HAP-1 (cell line): ENCODE data around the gene HSPBAP1.
"Not testable (repeated sequence)": the region's sequence is repeated elsewhere in the genome, so short reads cannot be mapped to it uniquely, and the experiment has no call there.

Experiments used
- DNase-seq, 2 experiments: peaks; one replicate each; pipeline ENCODE4 v3.0.0-alpha.2; 2016 to 2020; ENCODE audit warnings: low spot score in 2 of 2
- H3K27me3 ChIP-seq: fragments of 250-450 bp; sonication (Bioruptor Pico); 2 replicates; pipeline ENCODE4 v1.5.1; 2020; ENCODE audit warnings: low read depth, mild to moderate bottlenecking, moderate library complexity
- H3K36me3 ChIP-seq: fragments of 250-450 bp; sonication (Bioruptor Pico); replicated peaks from 2 replicates; pipeline ENCODE4 v1.5.1; 2020; ENCODE audit warnings: mild to moderate bottlenecking
- H3K4me1 ChIP-seq: fragments of 250-450 bp; sonication (Bioruptor Pico); 2 replicates; pipeline ENCODE4 v1.5.1; 2020; ENCODE audit warnings: mild to moderate bottlenecking
- H3K4me3 ChIP-seq: fragments of 250-450 bp; sonication (Bioruptor Pico); 2 replicates; pipeline ENCODE4 v1.5.1; 2020; ENCODE audit warnings: mild to moderate bottlenecking, moderate library complexity
- H3K9me3 ChIP-seq: fragments of 250-450 bp; sonication (Bioruptor Pico); 2 replicates; pipeline ENCODE4 v1.5.1; 2020; ENCODE audit warnings: mild to moderate bottlenecking, moderate library complexity
- in situ Hi-C: fragments of 300-500 bp; cut with MboI; formaldehyde crosslinking; loops from 3 replicates; pipeline ENCODE4 v1.14.3; 2020; ENCODE audit warnings: low sequenced_read_pairs, inconsistent platforms, mixed read lengths

HSPBAP1 gene

DNA sequence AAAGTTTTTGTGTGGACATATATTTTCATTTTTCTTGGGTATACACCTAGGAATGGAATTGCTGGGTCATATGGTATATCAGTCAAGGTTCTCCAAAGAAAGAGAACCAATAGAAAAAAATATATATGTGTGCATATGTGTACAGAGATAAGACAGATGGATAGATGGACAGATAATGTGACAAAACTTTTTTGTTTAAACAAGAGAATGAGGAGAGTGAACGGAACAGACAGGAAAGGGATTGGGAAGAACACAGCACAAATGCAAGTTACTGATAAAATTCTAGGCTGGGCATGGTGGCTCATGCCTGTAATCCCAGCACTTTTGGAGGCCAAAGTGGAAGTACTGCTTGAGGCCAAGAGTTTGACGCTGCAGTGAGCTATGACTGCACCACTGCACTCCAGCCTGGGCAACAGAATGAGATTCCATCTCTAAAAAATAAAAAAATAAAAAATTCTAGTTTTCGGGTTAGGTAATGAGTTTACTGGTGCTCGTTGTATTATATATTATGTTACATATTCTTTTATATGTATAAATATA is 50.0 kb downstream of the HSPBAP1 start:
- Histone ChIP-seq H3K4me3 (no peak overlapping the region), H3K4me1 (no peaks in the 10 kb centered on the region), H3K36me3 (peaks cover 3% of the 10 kb centered on the region), H3K9me3 (no peaks in the 10 kb centered on the region), H3K27me3 (no peaks in the 10 kb centered on the region)
- DNase-seq = no peak
- in situ Hi-C loops = no loop called here

DNA sequence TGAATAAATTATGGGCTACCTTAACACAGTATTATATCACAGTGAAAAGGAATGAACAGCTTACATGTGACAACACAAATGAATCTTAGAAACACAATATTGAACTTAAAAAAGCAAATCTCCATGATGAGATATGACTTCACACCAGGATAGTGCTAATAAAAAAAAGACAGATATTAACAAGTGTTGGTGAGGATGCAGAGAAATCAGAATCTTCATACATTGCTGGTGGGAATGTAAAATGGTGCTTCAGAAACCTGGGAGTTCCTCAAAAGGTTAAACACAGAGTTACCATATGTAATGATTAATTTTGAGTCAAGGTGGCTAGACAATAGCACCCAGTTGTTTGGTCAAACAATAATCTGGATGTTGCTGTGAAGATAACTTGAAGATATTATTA is 51.4 kb downstream of the HSPBAP1 start:
- Histone ChIP-seq H3K4me1 (no peaks in the 10 kb centered on the region), H3K27me3 (no peaks in the 10 kb centered on the region), H3K36me3 (peaks cover 3% of the 10 kb centered on the region), H3K9me3 (no peaks in the 10 kb centered on the region), H3K4me3 (no peak overlapping the region)
- no peak for DNase-seq
- in situ Hi-C loops = no loop called here

DNA sequence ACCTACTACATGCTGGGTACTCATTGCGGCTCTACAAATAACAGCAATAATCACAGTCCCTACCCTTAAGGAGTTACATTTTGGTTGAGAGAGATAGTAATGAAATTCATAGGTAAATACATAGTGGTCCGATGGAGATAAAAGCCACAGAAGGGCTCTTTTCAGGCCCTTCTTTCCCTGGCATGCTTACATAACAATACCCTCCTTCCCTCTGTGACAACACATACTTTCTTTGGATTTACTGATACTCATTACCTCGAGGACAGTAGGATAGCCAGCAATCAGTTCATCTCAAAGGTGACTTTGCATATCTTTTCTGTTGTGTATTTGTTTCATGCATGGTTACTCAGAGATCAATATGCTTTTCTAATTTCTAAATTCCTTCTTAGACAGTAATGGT is 54.5 kb downstream of the HSPBAP1 start:
- H3K4me1 ChIP-seq = no peaks in the 10 kb centered on the region
- DNase-seq = no peak

DNA sequence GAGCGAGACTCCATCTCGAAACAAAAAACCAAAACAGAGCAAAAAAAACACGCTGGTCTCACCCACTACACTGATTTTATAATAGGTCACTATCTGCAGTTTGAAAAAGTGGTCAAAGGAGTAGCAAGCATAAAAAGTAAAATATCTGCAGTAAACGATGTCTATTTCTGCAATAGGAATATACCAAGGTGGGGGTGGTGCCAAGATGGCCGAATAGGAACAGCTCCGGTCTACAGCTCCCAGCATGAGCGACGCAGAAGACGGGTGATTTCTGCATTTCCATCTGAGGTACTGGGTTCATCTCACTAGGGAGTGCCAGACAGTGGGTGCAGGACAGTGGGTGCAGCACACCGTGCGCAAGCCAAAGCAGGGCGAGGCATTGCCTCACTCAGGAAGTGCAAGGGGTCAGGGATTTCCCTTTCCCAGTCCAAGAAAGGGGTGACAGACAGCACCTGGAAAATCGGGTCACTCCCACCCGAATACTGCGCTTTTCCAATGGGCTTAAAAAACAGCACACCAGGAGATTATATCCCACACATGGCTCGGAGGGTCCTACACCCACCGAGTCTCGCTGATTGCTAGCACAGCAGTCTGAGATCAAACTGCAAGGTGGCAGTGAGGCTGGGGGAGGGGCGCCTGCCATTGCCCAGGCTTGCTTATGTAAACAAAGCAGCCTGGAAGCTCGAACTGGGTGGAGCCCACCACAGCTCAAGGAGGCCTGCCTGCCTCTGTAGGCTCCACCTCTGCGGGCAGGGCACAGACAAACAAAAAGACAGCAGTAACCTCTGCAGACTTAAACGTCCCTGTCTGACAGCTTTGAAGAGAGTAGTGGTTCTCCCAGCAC is 60.7 kb downstream of the HSPBAP1 start:
- H3K4me1 ChIP-seq, in situ Hi-C loops, H3K36me3 ChIP-seq, H3K4me3 ChIP-seq, H3K27me3 ChIP-seq, H3K9me3 ChIP-seq: not testable (repeated sequence)
- DNase-seq = peak in 1 of 2 experiments; percentile 41

More for the DNA sequence above, 54.5 kb downstream of the HSPBAP1 start:
- H3K36me3 ChIP-seq = peaks cover 3% of the 10 kb centered on the region
- no peaks in the 10 kb centered on the region for H3K27me3 ChIP-seq
- in situ Hi-C loops = no loop called here
- no peak overlapping the region for H3K4me3 ChIP-seq
- H3K9me3 ChIP-seq = no peaks in the 10 kb centered on the region

DNA sequence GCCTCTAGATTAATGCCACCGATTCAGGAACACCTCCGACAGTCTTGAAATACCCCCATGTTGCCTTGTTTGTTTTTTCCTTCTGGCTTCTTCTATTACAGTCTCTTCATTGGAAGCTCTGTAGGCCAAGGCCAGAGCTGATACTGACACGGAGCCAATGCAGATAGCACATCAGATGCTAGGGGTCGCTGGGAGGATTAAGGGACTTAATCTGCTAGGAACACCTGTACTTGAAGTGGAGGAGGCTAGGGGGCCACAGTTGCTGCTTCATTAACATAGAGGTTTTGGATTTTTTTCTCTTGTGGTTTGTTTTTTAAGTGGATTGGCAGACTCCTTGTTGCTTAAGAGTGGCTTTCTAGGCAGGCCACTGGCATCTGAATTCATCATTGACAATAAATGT is 63.4 kb downstream of the HSPBAP1 start:
- Histone ChIP-seq H3K4me1 (no peaks in the 10 kb centered on the region), H3K27me3 (no peaks in the 10 kb centered on the region), H3K36me3 (no peaks in the 10 kb centered on the region), H3K9me3 (no peaks in the 10 kb centered on the region; the same call in 1 of the 2 replicates), H3K4me3 (no peak overlapping the region)
- no peak for DNase-seq
- in situ Hi-C loops = no loop called here

DNA sequence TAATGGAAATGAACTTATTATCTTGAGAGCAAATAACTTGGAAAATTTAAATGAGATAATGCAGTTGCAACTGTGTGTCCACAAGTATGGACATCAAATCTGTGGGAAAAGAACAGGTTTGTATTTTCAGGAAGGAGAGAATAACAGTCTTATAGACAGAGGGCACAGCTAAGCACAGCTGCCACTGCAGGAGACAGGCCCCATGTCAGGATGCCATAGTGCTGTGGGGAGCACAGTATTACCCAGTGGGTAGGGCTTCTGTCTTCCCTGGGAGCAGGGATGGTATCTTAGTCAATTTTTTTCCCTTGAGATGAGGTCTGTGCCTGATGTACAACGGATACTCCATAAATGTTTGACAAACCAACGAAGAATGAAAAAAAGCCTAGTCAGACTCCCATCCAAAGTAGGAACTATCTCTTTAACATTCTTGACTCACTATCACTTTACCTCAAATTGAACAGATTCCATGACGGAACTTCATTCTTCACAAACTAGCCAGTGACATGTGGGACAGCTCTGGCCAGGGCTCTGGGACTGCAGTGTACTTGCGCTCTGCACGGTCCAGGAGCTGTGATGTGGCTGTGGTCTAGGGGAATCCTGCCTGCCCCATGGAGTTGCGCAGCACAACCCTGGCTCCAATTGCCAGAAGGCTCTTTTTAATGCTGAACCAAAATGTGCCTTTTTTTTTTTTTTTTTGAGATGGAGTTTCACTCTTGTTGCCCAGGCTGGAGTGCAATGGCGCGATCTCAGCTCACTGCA is 64.7 kb downstream of the HSPBAP1 start:
- Histone ChIP-seq H3K4me1 (no peaks in the 10 kb centered on the region), H3K27me3 (no peaks in the 10 kb centered on the region), H3K4me3 (no peak overlapping the region), H3K36me3 (no peaks in the 10 kb centered on the region), H3K9me3 (no peaks in the 10 kb centered on the region; the same call in 1 of the 2 replicates)
- no peak for DNase-seq
- in situ Hi-C loops = no loop called here

DNA sequence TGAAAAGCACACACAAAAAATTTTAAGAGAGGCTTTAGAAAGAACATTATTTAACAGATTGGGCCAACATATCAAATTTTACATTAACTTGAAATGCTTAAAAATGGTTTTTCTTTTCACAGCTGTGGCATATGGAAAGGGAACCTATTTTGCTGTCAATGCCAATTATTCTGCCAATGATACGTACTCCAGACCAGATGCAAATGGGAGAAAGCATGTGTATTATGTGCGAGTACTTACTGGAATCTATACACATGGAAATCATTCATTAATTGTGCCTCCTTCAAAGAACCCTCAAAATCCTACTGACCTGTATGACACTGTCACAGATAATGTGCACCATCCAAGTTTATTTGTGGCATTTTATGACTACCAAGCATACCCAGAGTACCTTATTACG is 65.4 kb downstream of the HSPBAP1 start:
- Histone ChIP-seq H3K27me3 (no peaks in the 10 kb centered on the region), H3K9me3 (no peaks in the 10 kb centered on the region; the same call in 1 of the 2 replicates), H3K4me1 (no peaks in the 10 kb centered on the region), H3K4me3 (no peak overlapping the region), H3K36me3 (no peaks in the 10 kb centered on the region)
- no peak for DNase-seq
- in situ Hi-C loops = no loop called here

DNA sequence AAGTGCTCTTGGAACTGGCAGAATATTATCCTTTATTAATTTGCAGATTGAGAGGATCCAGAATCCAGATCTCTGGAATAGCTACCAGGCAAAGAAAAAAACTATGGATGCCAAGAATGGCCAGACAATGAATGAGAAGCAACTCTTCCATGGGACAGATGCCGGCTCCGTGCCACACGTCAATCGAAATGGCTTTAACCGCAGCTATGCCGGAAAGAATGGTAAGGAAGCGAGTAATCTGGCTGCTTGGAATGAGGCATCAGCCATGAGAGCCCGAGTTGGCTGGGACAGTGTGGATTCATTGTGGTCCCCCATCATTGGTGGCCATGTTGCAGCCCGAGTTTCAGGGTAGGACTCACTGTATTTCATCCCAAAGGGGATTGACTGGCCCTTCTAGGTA is 65.9 kb downstream of the HSPBAP1 start:
- in situ Hi-C loops = no loop called here
- Histone ChIP-seq H3K4me1 (no peaks in the 10 kb centered on the region), H3K4me3 (no peak overlapping the region), H3K9me3 (no peaks in the 10 kb centered on the region; the same call in 1 of the 2 replicates), H3K27me3 (no peaks in the 10 kb centered on the region), H3K36me3 (no peaks in the 10 kb centered on the region)
- DNase-seq = no peak

DNA sequence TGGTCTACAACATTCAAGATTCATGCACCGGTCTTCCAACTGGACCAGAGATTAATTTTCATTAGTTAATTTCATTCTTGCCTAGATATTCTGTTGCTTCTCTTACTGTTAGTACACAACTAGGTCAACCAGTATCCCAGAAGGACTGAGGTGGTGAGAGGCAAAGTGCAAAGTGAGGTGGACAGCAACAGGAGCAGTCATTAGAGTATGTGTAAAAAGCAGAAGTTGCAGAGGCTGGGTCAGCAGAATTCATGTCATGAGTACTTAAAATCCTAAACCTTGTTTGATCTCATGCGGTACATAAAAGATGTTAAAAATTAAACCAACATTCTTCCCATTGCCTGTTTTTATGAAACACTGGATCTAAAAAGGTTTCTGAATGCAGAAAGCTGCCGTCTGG is 66.3 kb downstream of the HSPBAP1 start:
- in situ Hi-C loops = no loop called here
- no peak for DNase-seq
- H3K4me3 ChIP-seq = no peak overlapping the region

DNA sequence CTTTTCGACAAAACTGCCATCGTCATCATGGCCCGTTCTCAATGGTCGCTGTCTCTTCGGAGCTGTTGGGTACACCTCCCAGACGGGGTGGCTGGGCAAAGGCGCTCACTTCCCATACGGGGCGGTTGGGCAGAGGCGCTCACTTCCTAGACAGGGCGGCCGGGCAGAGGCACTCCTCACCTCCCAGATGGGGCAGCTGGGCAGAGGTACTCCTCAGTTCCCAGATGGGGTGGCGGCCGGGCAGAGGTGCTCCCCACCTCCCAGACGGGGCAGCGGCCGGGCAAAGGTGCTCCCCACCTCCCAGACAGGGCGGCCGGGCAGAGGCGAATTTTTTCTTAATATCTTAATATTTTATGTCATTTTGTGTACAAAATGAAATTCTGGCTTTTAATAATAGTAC is 68.5 kb downstream of the HSPBAP1 start:
- no peaks in the 10 kb centered on the region for H3K36me3 ChIP-seq
- H3K4me1 ChIP-seq = no peaks in the 10 kb centered on the region
- no peak overlapping the region for H3K4me3 ChIP-seq
- in situ Hi-C loops = no loop called here
- DNase-seq = no peak
- no peaks in the 10 kb centered on the region for H3K27me3 ChIP-seq
- no peaks in the 10 kb centered on the region; the same call in 1 of the 2 replicates for H3K9me3 ChIP-seq

More for the DNA sequence above, 66.3 kb downstream of the HSPBAP1 start:
- H3K9me3 ChIP-seq = no peaks in the 10 kb centered on the region; the same call in 1 of the 2 replicates
- H3K4me1 ChIP-seq = no peaks in the 10 kb centered on the region
- H3K27me3 ChIP-seq = no peaks in the 10 kb centered on the region
- no peaks in the 10 kb centered on the region for H3K36me3 ChIP-seq

DNA sequence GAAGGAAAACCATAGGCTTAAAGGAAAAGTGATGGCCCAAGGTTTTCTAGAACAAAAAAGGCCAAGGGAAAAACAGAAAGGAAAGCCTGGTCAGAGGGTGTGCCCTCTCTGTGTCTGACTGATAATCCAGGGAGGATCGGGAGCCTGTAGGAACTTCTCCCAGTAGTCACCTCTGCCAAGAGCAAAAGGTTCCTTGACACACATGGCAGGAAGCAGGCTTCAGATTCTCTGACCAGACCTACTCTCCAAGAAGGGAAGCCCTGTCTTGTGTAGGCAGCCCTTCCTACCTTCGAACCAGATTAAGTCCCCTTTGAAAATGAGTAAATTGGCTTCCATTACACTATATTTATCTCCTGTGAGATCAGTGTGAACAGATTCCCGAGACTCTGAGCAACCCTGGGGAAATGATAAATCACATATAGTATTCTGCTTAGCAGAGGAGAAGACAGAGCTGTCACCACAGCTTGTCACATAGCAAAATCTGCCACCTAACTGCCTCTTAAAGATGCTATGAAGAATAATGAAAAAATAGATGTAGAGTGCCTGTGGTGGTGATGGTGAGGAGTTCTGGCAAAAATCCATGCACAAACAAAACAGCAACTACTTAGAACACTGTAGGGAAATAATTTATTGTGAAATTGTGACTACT is 74.2 kb downstream of the HSPBAP1 start:
- no peaks in the 10 kb centered on the region for H3K9me3 ChIP-seq
- no peak overlapping the region for H3K4me3 ChIP-seq
- no peaks in the 10 kb centered on the region for H3K27me3 ChIP-seq
- H3K36me3 ChIP-seq = peaks cover 5% of the 10 kb centered on the region; the same call in 1 of the 2 replicates
- H3K4me1 ChIP-seq = no peaks in the 10 kb centered on the region; the same call in 1 of the 2 replicates
- no peak for DNase-seq
- in situ Hi-C loops = no loop called here

DNA sequence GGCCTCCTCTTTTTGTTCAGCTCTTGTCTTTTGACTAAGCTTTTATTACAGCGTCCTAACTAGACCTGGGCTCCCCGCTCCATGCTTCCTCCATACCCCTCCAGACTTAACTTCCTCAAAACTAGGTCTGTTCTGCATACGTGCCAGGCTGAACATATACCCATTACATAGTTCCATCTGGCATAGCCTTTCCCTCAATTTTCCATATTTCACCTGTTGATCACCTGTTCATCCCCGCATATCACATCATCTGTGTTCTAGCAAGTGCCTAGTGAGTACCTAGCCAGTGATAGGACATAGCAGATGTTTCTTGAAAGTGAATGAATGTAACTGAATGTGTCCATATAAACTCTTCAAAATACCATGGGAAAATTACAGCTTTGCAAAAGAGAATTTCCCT is 77.0 kb downstream of the HSPBAP1 start:
- Histone ChIP-seq H3K4me3 (no peak overlapping the region), H3K4me1 (no peaks in the 10 kb centered on the region; the same call in 1 of the 2 replicates), H3K36me3 (peaks cover 11% of the 10 kb centered on the region), H3K27me3 (no peaks in the 10 kb centered on the region), H3K9me3 (no peaks in the 10 kb centered on the region)
- DNase-seq = no peak
- in situ Hi-C loops = no loop called here

DNA sequence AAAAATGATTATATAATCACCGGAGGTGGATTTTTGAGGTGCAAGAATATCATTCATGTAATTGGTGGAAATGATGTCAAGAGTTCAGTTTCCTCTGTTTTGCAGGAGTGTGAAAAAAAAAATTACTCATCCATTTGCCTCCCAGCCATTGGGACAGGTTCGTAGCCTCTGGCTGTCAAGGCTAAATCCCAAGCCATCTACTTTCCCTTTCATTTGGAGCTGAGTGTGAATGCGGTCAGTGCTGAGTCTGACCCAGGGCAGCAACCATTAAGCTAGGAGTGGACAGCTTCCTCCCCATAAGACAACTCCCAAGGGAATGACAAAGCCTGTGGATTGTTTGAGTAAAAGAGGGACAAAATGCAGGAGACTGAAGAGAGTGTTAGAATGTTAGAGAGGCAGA is 79.4 kb downstream of the HSPBAP1 start:
- DNase-seq = no peak
- in situ Hi-C loops = no loop called here
- Histone ChIP-seq H3K27me3 (no peaks in the 10 kb centered on the region), H3K4me3 (no peak overlapping the region), H3K36me3 (peaks cover 10% of the 10 kb centered on the region), H3K4me1 (no peaks in the 10 kb centered on the region; the same call in 1 of the 2 replicates), H3K9me3 (no peaks in the 10 kb centered on the region)
